DMS79 (cell line): ENCODE data around the gene MT1HL1.
"Not testable (repeated sequence)": the region's sequence is repeated elsewhere in the genome, so short reads cannot be mapped to it uniquely, and the experiment has no call there.

ENCODE experiments used
- DNase-seq: peaks from one replicate; lab custom pipeline; 2025; lab: John Stamatoyannopoulos, UW

The MT1HL1 gene

GRCh38 chr1:237016626-237017025 lies 12.4 kb upstream of the MT1HL1 start:
- DNase-seq, result no peak

- DNase-seq, result no peak
These were observed 9.4 kb upstream of the MT1HL1 start for GRCh38 chr1:237013608-237014007.

GRCh38 chr1:237012788-237013383 lies 8.6 kb upstream of the MT1HL1 start:
- DNase-seq, result peak; percentile 15

GRCh38 chr1:237012361-237012760 lies 8.1 kb upstream of the MT1HL1 start:
- no peak for DNase-seq

- DNase-seq, result no peak
These were observed 7.2 kb upstream of the MT1HL1 start for GRCh38 chr1:237011432-237011831.

- no peak for DNase-seq
These were observed 5.4 kb upstream of the MT1HL1 start for GRCh38 chr1:237009611-237010010.

GRCh38 chr1:237007147-237007881 lies 3.1 kb upstream of the MT1HL1 start:
- no peak for DNase-seq

GRCh38 chr1:237005674-237006073 lies 1.4 kb upstream of the MT1HL1 start:
- DNase-seq, result no peak

- no peak for DNase-seq
These were observed 725 bp downstream of the MT1HL1 start for GRCh38 chr1:237003516-237003915.

- no peak for DNase-seq
These were observed 4.0 kb downstream of the MT1HL1 start for GRCh38 chr1:237000191-237000590.

- no peak for DNase-seq
These were observed 5.7 kb downstream of the MT1HL1 start for GRCh38 chr1:236998546-236998945.

GRCh38 chr1:236997882-236998281 lies 6.4 kb downstream of the MT1HL1 start:
- DNase-seq, result peak; percentile 24

GRCh38 chr1:236997361-236997760 lies 6.9 kb downstream of the MT1HL1 start:
- no peak for DNase-seq

GRCh38 chr1:236994450-236994849 lies 9.8 kb downstream of the MT1HL1 start:
- DNase-seq, result no peak

GRCh38 chr1:236992449-236992848 lies 11.8 kb downstream of the MT1HL1 start:
- DNase-seq, result no peak

GRCh38 chr1:236990052-236990445 lies 14.2 kb downstream of the MT1HL1 start:
- no peak for DNase-seq

GRCh38 chr1:236989290-236990051 lies 14.8 kb downstream of the MT1HL1 start:
- DNase-seq, result no peak

GRCh38 chr1:236983818-236984217 lies 20.4 kb downstream of the MT1HL1 start:
- DNase-seq, result no peak

- DNase-seq, result no peak
These were observed 21.9 kb downstream of the MT1HL1 start for GRCh38 chr1:236982380-236982779.

- not testable (repeated sequence) for DNase-seq
These were observed 22.8 kb downstream of the MT1HL1 start for GRCh38 chr1:236981431-236981830.

- no peak for DNase-seq
These were observed 23.6 kb downstream of the MT1HL1 start for GRCh38 chr1:236980673-236981072.

GRCh38 chr1:236979149-236979900 lies 24.9 kb downstream of the MT1HL1 start:
- DNase-seq, result no peak
